ENCODE results near the gene VDAC2. TPM values are rescaled to one million over a fixed set of nuclear protein-coding genes. Genes with fewer than 3 reads are reported as not detected.

VDAC2 gene
- total RNA-seq, 2 experiments from 2014 or later, result 193 TPM

DNA sequence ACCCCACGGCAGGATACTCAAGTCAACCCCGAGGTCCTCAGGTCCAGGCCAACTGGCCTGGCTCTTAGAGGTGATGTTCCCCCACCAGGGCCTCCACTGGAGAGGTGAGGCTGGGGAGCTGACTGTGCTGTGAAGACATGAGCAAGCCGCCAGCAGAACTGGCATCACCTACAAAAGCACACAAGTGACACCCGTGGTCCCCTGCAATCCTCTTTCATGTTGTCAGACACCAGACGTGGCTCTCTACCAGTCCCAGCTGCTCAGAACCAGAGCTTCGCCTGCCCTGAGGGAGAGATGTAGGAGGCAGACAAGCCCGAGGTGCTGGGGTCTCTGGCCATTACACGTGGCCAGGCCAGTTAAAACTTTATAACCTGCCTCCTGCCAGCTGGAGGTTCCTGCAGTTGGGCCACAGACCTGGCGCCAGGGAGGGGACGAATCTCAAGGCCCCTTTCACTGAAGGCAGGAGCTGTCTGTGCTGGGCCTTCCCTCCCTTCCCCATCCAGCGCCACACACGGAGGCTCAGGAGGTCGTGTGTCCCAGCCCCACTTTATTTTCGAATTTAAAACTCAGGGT, 22.9 kb downstream of the VDAC2 start:
- Mint-ChIP-seq H3K4me1 (ENCODE audit: low read depth) (peaks cover 29% of the 10 kb centered on the region), H3K4me3 (peak overlapping the region; percentile 80), H3K27me3 (ENCODE audit: low read depth) (no peaks in the 10 kb centered on the region), H3K36me3 (ENCODE audit: low read depth) (peaks cover 26% of the 10 kb centered on the region), H3K27ac (peak overlapping the region; percentile 76), H3K9me3 (no peaks in the 10 kb centered on the region)
- CTCF ChIA-PET, result interaction anchor here (0.6 to 4.8 kb wide), 4 partner anchors 11 to 549 kb away, joined by 3 to 38 read pairs (median 3); no protein-coding TSS in a partner anchor
- intact Hi-C loops (cut with micrococcal nuclease), result loop anchor here (1.0 to 10.0 kb wide), 11 partner anchors 23 to 1359 kb away; partner anchors contain the start of genes ADK, CAMK2G, KAT6B and SAMD8
- no peak for DNase-seq

DNA sequence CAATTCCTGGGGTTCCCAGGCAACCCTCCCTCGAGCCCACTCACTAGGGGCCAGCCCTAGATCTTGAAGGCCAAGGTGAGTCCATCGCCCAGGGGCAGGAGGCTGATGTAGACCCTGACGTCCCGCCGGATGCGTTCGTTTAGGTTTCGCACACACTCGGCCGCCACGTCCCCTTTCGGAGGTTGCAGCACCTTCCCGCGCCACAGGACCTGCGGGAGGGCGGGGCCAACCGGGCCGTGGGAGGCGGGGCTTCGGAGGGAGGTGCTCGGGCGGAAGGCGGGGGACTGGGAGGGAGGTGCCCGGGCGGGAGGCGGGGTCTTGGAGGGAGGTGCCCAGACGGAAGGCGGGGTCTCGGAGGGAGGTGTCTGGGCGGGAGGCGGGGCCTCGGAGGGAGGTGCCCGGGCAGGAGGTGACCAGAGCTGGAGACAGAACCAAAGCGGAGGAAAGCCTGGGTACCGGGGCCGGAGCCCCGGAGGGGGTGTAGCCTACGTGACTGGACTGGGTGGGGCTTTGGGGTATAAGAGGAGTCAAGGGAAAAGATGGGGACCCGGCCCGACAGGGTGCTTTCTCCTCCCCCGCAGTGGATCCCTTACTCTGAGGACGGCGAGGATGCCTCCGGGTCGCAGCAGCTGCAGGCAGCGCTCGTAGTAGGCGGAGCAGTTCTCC, 23.6 kb downstream of the VDAC2 start:
- Mint-ChIP-seq H3K4me1 (ENCODE audit: low read depth) (peaks cover 26% of the 10 kb centered on the region), H3K27me3 (ENCODE audit: low read depth) (no peaks in the 10 kb centered on the region), H3K9me3 (no peaks in the 10 kb centered on the region), H3K36me3 (ENCODE audit: low read depth) (peaks cover 23% of the 10 kb centered on the region), H3K4me3 (peak overlapping the region; percentile 80), H3K27ac (peak overlapping the region; percentile 76)
- CTCF ChIA-PET, result interaction anchor here (0.6 to 4.8 kb wide), 7 partner anchors 8 to 550 kb away, joined by 3 to 38 read pairs (median 5); partner anchors contain the start of gene VDAC2
- DNase-seq, result peak; percentile 99
- intact Hi-C loops (cut with micrococcal nuclease), result loop anchor here (1.0 to 10.0 kb wide), 11 partner anchors 24 to 1359 kb away; partner anchors contain the start of genes ADK, CAMK2G, KAT6B and SAMD8

DNA sequence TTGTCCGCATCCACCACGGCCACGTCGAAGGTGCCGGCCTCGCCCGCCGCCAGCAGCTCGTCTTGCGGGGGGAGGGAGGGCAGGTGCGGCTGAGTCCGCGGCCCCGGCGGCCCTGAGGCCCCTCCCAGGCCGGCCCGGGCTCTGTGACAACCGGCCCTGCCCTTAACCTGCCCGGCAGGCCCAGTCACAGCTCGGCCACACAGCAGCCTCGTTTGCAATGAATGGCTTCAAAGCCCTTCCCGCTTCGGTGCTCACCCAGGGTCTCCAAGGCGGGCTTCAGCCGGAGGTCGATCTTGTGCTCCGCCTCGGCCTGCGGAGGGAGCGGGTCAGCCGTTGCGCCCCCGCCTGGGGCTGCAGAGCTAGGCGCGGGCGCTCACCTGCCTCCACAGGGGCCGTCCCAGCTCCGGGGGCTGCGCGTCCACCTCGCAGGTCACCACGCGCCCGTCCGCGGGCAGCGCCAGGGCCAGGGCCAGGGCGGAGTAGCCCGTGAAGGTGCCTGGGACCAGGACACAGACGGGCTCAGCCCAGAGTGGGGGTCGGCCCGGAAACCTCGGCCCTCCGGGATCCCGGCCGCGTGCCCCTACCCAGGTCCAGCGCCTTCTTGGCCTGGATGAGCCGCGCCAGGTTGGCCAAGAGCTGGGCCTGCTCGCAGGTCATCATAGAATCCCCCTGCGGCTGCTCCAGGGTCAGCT, 24.2 kb downstream of the VDAC2 start:
- Mint-ChIP-seq H3K4me1 (ENCODE audit: low read depth) (peaks cover 22% of the 10 kb centered on the region), H3K4me3 (peak overlapping the region; percentile 80), H3K9me3 (no peaks in the 10 kb centered on the region), H3K27ac (peak overlapping the region; percentile 46), H3K36me3 (ENCODE audit: low read depth) (peaks cover 21% of the 10 kb centered on the region), H3K27me3 (ENCODE audit: low read depth) (no peaks in the 10 kb centered on the region)
- intact Hi-C loops (cut with micrococcal nuclease), result loop anchor here (1.0 to 10.0 kb wide), 11 partner anchors 25 to 1360 kb away; partner anchors contain the start of genes ADK, CAMK2G, KAT6B and SAMD8
- CTCF ChIA-PET, result interaction anchor here (0.9 to 4.8 kb wide), 11 partner anchors 9 to 1237 kb away, joined by 3 to 38 read pairs (median 5); partner anchors contain the start of genes VCL and VDAC2
- no peak for DNase-seq

DNA sequence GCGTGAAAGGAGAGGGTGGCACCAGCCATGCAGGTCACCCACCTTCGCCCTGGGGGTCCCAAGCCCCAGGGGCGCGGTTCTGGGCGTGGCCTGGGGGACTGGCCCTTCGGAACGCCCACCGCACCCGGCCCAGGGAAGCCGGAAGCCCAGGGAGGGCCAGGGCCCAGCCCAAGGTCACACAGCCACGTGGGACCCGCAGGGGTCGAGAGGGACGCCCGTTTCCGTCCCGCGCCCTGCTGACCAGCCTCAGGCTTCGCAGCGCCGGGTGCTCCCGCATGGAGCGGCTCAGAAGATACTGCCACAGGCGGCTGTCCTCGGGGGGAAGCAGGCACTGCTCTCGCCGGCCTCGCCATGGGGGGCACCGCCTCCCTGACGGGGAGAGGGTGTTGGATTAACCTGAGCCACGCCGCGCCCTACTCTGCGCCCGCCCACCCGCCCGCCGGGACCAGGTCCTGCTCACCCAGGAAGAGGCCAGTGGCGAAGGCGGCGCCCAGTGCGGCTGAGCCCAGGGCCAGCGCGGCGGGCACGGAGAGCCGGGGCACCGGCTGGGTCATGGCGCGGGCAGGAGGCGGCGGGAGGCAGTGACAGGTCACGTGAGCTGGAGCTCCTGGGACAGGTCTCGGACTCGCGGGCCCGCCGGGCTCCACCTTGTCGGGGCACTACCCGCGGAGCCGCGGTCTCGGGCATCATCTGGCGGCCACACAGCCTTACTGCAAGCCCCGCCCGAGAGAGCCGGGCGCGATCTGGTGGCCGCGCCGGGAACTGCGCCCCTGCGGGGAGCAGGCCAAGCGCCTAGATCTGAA, 25.0 kb downstream of the VDAC2 start, which contains the start of gene COMTD1:
TSS of gene COMTD1 (minus strand) at position 583 of the 803 bp plus-strand sequence. CDS start at position 554, 29 bp downstream.
- intact Hi-C loops (cut with micrococcal nuclease), result loop anchor here (1.0 to 10.0 kb wide), 10 partner anchors 47 to 1361 kb away; partner anchors contain the start of gene CAMK2G
- H3K27ac Mint-ChIP-seq, result peak within 1 kb of the TSS; percentile 84
- CTCF ChIA-PET, result interaction anchor here (0.6 to 4.8 kb wide), 31 partner anchors 9 to 1349 kb away, joined by 3 to 38 read pairs (median 4); partner anchors contain the start of genes VCL, VDAC2 and ZNF503

DNA sequence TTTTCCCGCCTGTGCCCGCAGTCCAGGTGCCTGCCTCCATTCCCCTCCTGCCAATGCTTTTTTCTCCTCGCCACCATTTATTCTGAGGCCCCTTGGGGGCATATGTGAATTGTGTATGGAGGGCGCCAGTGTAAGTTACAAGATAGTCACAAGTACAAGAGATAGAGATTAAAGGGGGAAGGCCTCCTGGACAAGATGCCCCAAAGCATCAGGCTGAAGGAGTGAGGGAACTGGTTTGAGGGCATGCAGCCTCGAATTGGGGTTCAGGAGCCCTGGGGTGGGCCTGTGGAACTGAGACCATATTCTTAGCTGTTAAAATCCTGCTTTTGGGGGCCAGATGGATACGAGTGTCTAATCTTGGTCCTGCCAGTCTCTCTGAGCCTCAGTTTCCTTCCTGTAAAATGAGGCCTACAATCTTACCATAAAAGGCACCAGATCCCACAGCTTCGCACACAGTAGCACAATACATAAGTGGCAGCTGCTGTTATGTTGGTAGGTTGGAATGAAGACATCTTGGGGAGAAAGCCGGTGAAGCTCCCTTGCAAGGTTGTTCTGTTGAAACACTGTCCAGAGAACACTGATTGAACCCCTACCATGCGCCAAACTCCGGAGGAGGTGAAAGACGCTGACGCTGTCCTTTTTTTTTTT, 25.7 kb downstream of the VDAC2 start:
- H3K36me3 Mint-ChIP-seq (ENCODE audit: low read depth), result peaks cover 13% of the 10 kb centered on the region
- H3K27me3 Mint-ChIP-seq (ENCODE audit: low read depth), result no peaks in the 10 kb centered on the region
- no peaks in the 10 kb centered on the region for H3K9me3 Mint-ChIP-seq

More for the DNA sequence above, 25.0 kb downstream of the VDAC2 start, which contains the start of gene COMTD1:
- Mint-ChIP-seq H3K4me3 (peak within 1 kb of the TSS; percentile 80), H3K27me3 (ENCODE audit: low read depth) (no peaks in the 10 kb centered on the region), H3K4me1 (ENCODE audit: low read depth) (peaks cover 18% of the 10 kb centered on the region), H3K36me3 (ENCODE audit: low read depth) (peaks cover 18% of the 10 kb centered on the region), H3K9me3 (no peaks in the 10 kb centered on the region)
- DNase-seq, result peak; percentile 96

DNA sequence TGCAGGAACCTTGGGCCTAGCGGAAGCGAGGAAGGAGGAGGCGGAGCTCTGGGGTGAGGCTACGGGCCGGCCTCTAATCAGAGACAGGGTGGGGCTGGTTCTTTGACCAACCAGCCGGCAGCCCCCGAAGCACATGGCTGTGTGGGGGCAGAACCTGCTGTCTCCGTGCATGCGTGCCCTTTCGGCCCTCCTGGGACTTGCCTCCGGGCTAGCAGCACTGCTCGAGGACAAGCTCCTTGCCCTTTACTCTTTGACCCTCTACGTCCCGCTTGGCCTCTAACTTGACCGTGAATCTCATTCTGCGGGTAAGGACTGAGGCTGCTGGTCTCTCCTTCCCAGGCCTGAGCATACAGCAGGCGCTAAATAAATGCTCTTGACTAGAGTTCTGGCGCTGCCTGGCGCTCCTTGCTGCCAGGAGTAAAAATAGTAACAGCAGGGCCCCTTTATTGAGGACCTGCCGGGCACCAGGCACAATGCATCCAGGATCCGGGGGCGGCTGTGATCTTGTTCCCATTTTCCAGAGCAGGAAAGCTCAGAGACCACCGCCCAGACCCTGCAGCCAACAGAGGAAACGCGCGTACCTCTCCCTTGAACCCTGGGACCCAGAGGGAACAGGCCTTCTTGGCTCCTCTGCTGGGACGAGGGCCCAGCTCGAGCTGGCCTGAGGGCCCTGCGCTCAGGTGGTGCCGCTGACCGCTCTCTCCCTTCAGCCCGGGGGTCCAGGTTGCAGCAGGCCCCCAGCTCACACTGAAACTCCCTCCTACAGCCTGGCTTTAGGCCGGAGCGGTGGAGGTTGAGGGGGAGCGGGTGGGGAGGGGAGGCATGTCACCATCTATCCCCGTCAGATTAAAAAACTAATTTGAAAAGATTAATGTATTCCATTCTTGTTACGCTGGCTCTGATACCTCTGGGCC, 27.8 kb downstream of the VDAC2 start:
- peaks cover under 1% of the 10 kb centered on the region for H3K36me3 Mint-ChIP-seq (ENCODE audit: low read depth)
- H3K4me3 Mint-ChIP-seq, result no peak overlapping the region
- no peaks in the 10 kb centered on the region for H3K9me3 Mint-ChIP-seq
- CTCF ChIA-PET, result interaction anchor here (1.5 to 4.8 kb wide), 2 partner anchors 51 to 138 kb away, joined by 3 to 38 read pairs; no protein-coding TSS in a partner anchor
- H3K27ac Mint-ChIP-seq, result no peak overlapping the region
- H3K4me1 Mint-ChIP-seq (ENCODE audit: low read depth), result peaks cover 9% of the 10 kb centered on the region
- DNase-seq, result no peak
- H3K27me3 Mint-ChIP-seq (ENCODE audit: low read depth), result no peaks in the 10 kb centered on the region
- intact Hi-C loops (cut with micrococcal nuclease), result loop anchor here (10.0 kb wide), 2 partner anchors 364 to 1364 kb away; partner anchors contain the start of gene CAMK2G

More for the DNA sequence above, 25.7 kb downstream of the VDAC2 start:
- CTCF ChIA-PET, result interaction anchor here (0.7 to 4.8 kb wide), 29 partner anchors 10 to 1350 kb away, joined by 3 to 38 read pairs (median 4); partner anchors contain the start of genes VDAC2 and ZNF503
- intact Hi-C loops (cut with micrococcal nuclease), result loop anchor here (1.0 to 10.0 kb wide), 6 partner anchors 48 to 1362 kb away; partner anchors contain the start of gene CAMK2G
- Mint-ChIP-seq H3K27ac (peak overlapping the region; percentile 84), H3K4me1 (ENCODE audit: low read depth) (peaks cover 14% of the 10 kb centered on the region), H3K4me3 (peak overlapping the region; percentile 72)
- no peak for DNase-seq

DNA sequence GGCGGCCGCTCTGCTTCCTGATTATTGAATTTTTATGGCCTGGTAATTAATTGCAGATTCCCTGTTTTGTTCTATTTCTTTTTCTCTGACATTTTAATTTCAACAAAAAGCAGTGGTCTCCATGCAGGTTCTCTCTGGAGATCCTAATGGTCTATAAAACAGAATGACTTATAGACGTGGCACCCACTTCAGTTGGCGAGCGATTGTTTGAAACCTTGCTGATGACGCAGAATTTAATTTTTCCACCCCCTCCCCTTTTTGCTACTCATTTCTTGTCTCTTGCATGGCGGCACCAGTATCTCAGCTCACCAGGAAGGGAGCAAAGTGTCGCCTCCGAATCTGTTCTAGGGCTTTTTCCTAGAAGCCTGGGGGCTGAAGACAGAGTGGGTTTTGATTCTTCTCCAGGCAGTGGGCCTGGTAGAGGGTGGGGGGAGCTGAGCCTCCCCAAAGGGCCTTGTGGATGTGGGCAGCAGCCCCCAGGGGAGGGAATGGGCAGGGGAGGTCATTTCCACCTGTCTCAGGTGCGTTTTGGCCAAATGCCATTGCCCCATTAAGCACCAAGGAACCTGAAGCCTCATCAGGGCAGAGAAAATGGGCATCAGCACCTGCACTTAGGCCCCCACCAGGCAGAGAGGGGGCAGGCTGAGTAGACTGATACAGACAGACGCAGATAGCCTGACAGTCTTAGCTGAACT, 28.6 kb downstream of the VDAC2 start:
- CTCF ChIA-PET, result interaction anchor here (1.4 kb wide), 1 partner anchor 30 kb away, joined by 4 read pairs; no protein-coding TSS in a partner anchor
- Mint-ChIP-seq H3K9me3 (no peaks in the 10 kb centered on the region), H3K36me3 (ENCODE audit: low read depth) (no peaks in the 10 kb centered on the region), H3K27ac (no peak overlapping the region), H3K4me3 (no peak overlapping the region), H3K27me3 (ENCODE audit: low read depth) (no peaks in the 10 kb centered on the region), H3K4me1 (ENCODE audit: low read depth) (peaks cover 6% of the 10 kb centered on the region)
- intact Hi-C loops (cut with micrococcal nuclease), result loop anchor here (10.0 kb wide), 2 partner anchors 364 to 1364 kb away; partner anchors contain the start of gene CAMK2G
- no peak for DNase-seq

DNA sequence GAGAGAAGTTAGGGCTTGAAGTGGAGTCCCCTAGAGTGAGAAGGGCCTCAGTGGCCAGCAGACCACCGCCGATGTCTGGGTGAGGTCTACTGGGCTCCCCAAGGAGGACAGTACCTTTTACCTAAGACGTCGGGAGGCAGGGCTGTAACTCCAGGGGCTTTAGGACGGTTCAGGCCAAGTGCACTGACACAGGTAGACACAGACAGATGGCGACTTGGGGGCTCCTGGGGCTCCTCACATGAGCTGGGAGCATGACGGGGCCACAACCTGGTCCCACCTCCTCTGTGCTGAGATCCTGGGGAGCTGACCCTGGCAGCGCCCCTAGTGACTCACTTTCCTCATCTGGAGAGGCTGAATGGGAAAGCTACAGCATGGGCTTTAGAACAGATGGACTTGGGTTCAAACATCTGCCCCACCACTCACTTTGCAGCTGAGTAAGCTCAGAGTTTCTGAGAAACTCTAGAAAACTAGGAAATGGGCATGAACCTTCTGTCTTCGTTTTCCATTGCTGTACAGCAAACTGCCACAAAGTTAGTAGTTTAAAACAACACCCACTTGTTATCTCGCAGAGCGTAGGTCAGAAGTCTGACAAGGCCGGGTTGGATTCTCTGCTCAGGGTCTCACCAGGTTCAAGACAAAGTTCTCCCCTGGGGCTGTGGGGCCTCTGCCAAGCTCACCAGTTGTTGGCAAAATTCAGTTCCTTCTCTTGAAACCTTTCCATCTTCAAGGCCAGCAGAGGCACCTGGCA, 29.9 kb downstream of the VDAC2 start:
- H3K4me3 Mint-ChIP-seq, result no peak overlapping the region
- no peak overlapping the region for H3K27ac Mint-ChIP-seq
- intact Hi-C loops (cut with micrococcal nuclease), result no loop called here
- H3K9me3 Mint-ChIP-seq, result no peaks in the 10 kb centered on the region
- H3K27me3 Mint-ChIP-seq (ENCODE audit: low read depth), result no peaks in the 10 kb centered on the region
- peaks cover 6% of the 10 kb centered on the region for H3K4me1 Mint-ChIP-seq (ENCODE audit: low read depth)
- DNase-seq, result no peak
- CTCF ChIA-PET, result interaction anchor here (1.4 kb wide), 1 partner anchor 31 kb away, joined by 4 read pairs; no protein-coding TSS in a partner anchor
- no peaks in the 10 kb centered on the region for H3K36me3 Mint-ChIP-seq (ENCODE audit: low read depth)

DNA sequence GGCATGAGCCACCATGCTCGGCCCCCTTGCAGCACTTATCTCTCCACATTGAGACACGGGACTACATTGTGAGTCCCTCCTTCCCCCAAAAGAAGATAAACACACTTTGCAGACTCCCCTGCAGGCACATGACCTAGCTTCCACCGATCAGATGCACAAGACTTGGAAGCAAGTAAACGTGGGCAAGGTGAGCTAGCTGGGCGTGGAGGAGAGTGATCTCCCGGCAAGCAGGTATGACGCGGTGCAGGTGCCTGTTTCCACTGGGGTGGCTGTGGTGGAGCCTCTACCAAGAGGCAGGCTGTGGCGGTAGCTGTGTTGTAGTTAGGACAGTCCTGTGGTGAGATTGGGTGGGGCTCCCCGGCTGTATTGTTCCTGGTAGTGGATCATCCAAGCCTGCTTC, 32.8 kb downstream of the VDAC2 start:
- H3K36me3 Mint-ChIP-seq (ENCODE audit: low read depth), result no peaks in the 10 kb centered on the region
- no peaks in the 10 kb centered on the region for H3K9me3 Mint-ChIP-seq
- no peak overlapping the region for H3K4me3 Mint-ChIP-seq
- H3K4me1 Mint-ChIP-seq (ENCODE audit: low read depth), result no peaks in the 10 kb centered on the region
- no peak for DNase-seq
- CTCF ChIA-PET, result no interaction called here
- H3K27me3 Mint-ChIP-seq (ENCODE audit: low read depth), result no peaks in the 10 kb centered on the region
- intact Hi-C loops (cut with micrococcal nuclease), result no loop called here
- no peak overlapping the region for H3K27ac Mint-ChIP-seq
